Endothelial cell (in vitro differentiated cells): Measurements from ENCODE around the gene NATD1. TPM values are rescaled to one million over a fixed set of nuclear protein-coding genes. Genes with fewer than 3 reads are reported as not detected.

ENCODE experiments used
- DNase-seq: peaks from one replicate; pipeline ENCODE4 v3.0.0; 2021; ENCODE audit warnings: low spot score
- H3K27ac Mint-ChIP-seq: one replicate; pipeline ENCODE4 v1.8.0; 2021; ENCODE audit warnings: mixed read lengths, inconsistent platforms; ENCODE audit not compliant: unreplicated experiment
- H3K27me3 Mint-ChIP-seq: one replicate; pipeline ENCODE4 v1.8.0; 2021; ENCODE audit warnings: mild to moderate bottlenecking, moderate library complexity, mixed read lengths, inconsistent platforms; ENCODE audit not compliant: unreplicated experiment
- H3K36me3 Mint-ChIP-seq: one replicate; pipeline ENCODE4 v1.8.0; 2021; ENCODE audit warnings: mild to moderate bottlenecking, low read depth, mixed read lengths, inconsistent platforms; ENCODE audit not compliant: unreplicated experiment
- H3K4me1 Mint-ChIP-seq: one replicate; pipeline ENCODE4 v1.8.0; 2021; ENCODE audit warnings: mild to moderate bottlenecking, mixed read lengths, inconsistent platforms; ENCODE audit not compliant: unreplicated experiment
- H3K4me3 Mint-ChIP-seq: one replicate; pipeline ENCODE4 v1.8.0; 2021; ENCODE audit warnings: mild to moderate bottlenecking, mixed read lengths, inconsistent platforms; ENCODE audit not compliant: unreplicated experiment
- H3K9me3 Mint-ChIP-seq: one replicate; pipeline ENCODE4 v1.8.0; 2021; ENCODE audit warnings: mixed read lengths, inconsistent platforms; ENCODE audit not compliant: unreplicated experiment
- CTCF ChIP-seq: fragments of 200-600 bp; sonication (generic); IDR thresholded peaks from one replicate; pipeline ENCODE4 v1.5.0; 2021; ENCODE audit warnings: antibody characterized with exemption; ENCODE audit not compliant: unreplicated experiment
- total RNA-seq: library from RNA; stranded (reverse); fragmentation: NEBNext Ultra II Directional; extraction: Animal tissue kit (Norgen Biotek cat#: 25700); gene quantifications from one replicate; pipeline ENCODE4 v1.2.1, GENCODE V29; 2021; ENCODE audit not compliant: unreplicated experiment

NATD1 gene
- total RNA-seq, 1 donor from 2014 or later, result 30.3 TPM

DNA sequence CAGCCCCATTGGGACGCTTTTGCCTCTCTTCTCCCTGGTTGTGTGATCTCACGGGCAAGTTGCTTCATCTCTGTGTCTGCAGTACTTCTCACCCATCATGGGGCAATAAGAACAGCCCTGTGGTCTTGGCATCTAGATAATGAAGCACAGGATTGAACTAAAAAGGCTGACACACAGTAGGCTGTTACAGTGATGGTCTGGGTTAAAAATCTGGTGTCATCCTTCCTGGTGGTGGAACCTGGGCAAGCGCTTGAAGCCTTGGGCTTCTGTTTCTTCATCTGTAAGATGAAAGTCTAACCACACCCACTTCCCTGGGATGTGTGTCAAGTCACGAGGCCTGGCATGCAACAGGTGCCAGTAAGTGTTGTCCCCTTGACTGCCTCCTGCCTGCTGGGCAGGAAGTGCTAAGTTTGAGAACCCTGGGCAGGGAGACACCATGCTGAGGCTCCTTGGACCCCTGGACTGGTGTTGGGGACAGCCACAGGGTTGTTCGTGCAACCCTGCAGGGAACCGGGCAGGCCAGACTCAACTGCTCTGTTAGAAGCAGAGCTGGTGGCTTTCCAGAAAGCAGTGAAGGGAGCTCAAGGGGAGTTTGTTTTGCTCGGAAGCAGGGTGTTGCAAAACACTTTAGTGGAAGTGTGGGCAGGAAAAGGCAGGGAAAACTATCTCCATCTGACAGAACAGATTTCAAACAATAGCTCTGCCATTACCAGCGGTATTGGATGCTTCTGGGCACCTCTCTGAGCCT, 25.4 kb upstream of the NATD1 start:
- peaks cover 22% of the 10 kb centered on the region for H3K4me1 Mint-ChIP-seq
- H3K4me3 Mint-ChIP-seq, result peak overlapping the region; percentile 62
- DNase-seq, result no peak
- H3K36me3 Mint-ChIP-seq, result peaks cover 2% of the 10 kb centered on the region
- H3K27ac Mint-ChIP-seq, result no peak overlapping the region
- no peaks in the 10 kb centered on the region for H3K9me3 Mint-ChIP-seq
- H3K27me3 Mint-ChIP-seq, result peaks cover 22% of the 10 kb centered on the region
- TF ChIP-seq CTCF, result no peak

DNA sequence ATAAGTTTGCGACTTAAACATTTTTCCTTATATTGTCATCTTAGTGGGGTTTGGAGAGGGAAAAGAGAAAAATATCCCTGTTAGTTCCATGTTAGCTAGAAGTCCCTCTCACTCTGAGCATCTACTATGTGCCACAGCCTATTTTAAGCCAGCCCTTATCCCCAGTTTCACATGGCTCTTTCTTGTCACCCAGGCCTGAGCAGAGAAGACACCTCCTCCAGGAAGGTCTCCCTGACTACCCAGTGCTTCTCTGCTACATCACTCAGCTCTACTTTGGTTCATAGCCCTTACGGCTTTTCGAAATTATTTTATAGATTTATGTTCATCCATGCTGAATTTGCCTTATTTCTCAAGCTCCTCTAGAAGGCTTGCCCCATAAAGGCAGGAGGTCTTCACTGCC, 24.1 kb upstream of the NATD1 start:
- DNase-seq, result no peak

GRCh38 chr17:21276264-21276588, 23.0 kb upstream of the NATD1 start:
- H3K9me3 Mint-ChIP-seq, result no peaks in the 10 kb centered on the region
- peaks cover 2% of the 10 kb centered on the region for H3K36me3 Mint-ChIP-seq
- DNase-seq, result no peak
- TF ChIP-seq CTCF, result no peak
- H3K4me3 Mint-ChIP-seq, result peak overlapping the region; percentile 92
- peaks cover 22% of the 10 kb centered on the region for H3K4me1 Mint-ChIP-seq
- H3K27me3 Mint-ChIP-seq, result peaks cover 20% of the 10 kb centered on the region
- H3K27ac Mint-ChIP-seq, result no peak overlapping the region

More for the DNA sequence above, 24.1 kb upstream of the NATD1 start:
- Mint-ChIP-seq H3K4me1 (peaks cover 22% of the 10 kb centered on the region), H3K36me3 (peaks cover 2% of the 10 kb centered on the region), H3K27me3 (peaks cover 23% of the 10 kb centered on the region), H3K9me3 (no peaks in the 10 kb centered on the region), H3K4me3 (peak overlapping the region; percentile 31), H3K27ac (no peak overlapping the region)
- TF ChIP-seq CTCF, result no peak

DNA sequence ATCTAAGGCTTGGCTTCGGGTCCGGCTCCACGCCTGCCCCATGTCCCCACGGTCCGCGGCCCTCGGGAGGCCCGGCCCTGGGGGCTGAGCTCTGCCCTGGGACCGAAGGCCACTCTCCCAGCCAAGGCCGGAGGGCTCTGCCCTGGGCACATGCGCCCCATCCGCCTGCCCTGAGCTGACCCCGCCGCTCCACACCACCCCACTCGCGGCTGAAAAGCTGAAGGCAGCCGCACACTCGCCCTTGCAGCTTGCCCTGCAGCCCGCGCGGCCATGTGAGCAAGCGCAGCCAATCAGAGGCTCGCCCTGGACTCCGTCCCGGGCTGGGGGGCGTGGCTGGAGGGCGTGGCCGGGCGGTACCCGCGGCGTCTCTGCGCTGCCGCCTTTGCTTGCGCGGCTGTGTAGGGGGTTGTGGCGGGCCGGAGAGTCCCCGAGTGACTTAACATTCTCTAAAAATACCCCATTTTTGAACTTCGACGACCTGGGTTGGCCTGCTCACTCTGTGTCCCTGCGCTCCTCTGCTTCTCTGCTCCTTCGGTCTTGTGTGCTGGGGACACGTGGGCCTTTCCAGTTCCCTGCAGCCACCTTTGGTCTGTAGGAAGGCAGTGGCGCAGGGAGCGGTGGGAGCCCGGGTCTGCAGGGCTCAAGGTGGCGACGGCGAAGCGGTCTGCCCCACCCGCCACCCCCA, 22.5 kb upstream of the NATD1 start:
- Mint-ChIP-seq H3K27ac (no peak overlapping the region), H3K4me1 (peaks cover 22% of the 10 kb centered on the region), H3K27me3 (peaks cover 20% of the 10 kb centered on the region), H3K4me3 (peak overlapping the region; percentile 74), H3K9me3 (no peaks in the 10 kb centered on the region), H3K36me3 (peaks cover 2% of the 10 kb centered on the region)
- TF ChIP-seq CTCF, result peak; percentile 23
- peak; percentile 88 for DNase-seq

- H3K4me1 Mint-ChIP-seq, result peaks cover 22% of the 10 kb centered on the region
- TF ChIP-seq CTCF, result no peak
- H3K27ac Mint-ChIP-seq, result no peak overlapping the region
- no peak for DNase-seq
- no peaks in the 10 kb centered on the region for H3K9me3 Mint-ChIP-seq
- H3K36me3 Mint-ChIP-seq, result peaks cover 2% of the 10 kb centered on the region
- H3K4me3 Mint-ChIP-seq, result no peak overlapping the region
- H3K27me3 Mint-ChIP-seq, result peaks cover 20% of the 10 kb centered on the region
These were observed 21.9 kb upstream of the NATD1 start for GRCh38 chr17:21275047-21275578.
